Immature natural killer cell (primary cell): ENCODE measurements around the gene RAB3C. TPM values are rescaled to one million over a fixed set of nuclear protein-coding genes. Genes with fewer than 3 reads are reported as not detected.
"Not testable (repeated sequence)": the region's sequence is repeated elsewhere in the genome, so short reads cannot be mapped to it uniquely, and the experiment has no call there.

Experiments
- DNase-seq, 3 donors: peaks; one replicate each; pipeline ENCODE4 v3.0.0; 2022; ENCODE audit warnings: mixed read lengths in 1 of 3
- H3K27ac Mint-ChIP-seq, 6 donors: one replicate each; pipeline ENCODE4 v1.8.0; 2020; ENCODE audit warnings: mixed read lengths in 6 of 6, mild to moderate bottlenecking in 5 of 6, inconsistent platforms in 4 of 6, moderate library complexity in 3 of 6
- H3K27me3 Mint-ChIP-seq, 3 donors: one replicate each; pipeline ENCODE4 v1.8.0; 2020 to 2021; ENCODE audit warnings: low read depth in 3 of 3, mild to moderate bottlenecking in 3 of 3, mixed read lengths in 3 of 3, moderate library complexity in 3 of 3, inconsistent platforms in 1 of 3
- H3K36me3 Mint-ChIP-seq, 3 donors: one replicate each; pipeline ENCODE4 v1.8.0; 2020; ENCODE audit warnings: mixed read lengths in 3 of 3, inconsistent platforms in 2 of 3, mild to moderate bottlenecking in 2 of 3
- H3K4me1 Mint-ChIP-seq, 2 donors: one replicate each; pipeline ENCODE4 v1.8.0; 2020; ENCODE audit warnings: inconsistent platforms in 2 of 2, mild to moderate bottlenecking in 2 of 2, mixed read lengths in 2 of 2, moderate library complexity in 1 of 2
- H3K4me3 Mint-ChIP-seq, 5 donors: one replicate each; pipeline ENCODE4 v1.8.0; 2020; ENCODE audit warnings: mild to moderate bottlenecking in 5 of 5, mixed read lengths in 5 of 5, inconsistent platforms in 3 of 5, moderate library complexity in 3 of 5
- H3K9me3 Mint-ChIP-seq, 6 donors: one replicate each; pipeline ENCODE4 v1.8.0; 2020; ENCODE audit warnings: mild to moderate bottlenecking in 6 of 6, mixed read lengths in 6 of 6, inconsistent platforms in 4 of 6, moderate library complexity in 3 of 6
- polyA plus RNA-seq, 3 donors: library from polyadenylated mRNA; unstranded; fragments of 300-500 nt; fragmentation: Illumina TruSeq; gene quantifications; one replicate each; pipeline ENCODE4 v1.2.3, GENCODE V29; 2021

RAB3C gene, protein sequence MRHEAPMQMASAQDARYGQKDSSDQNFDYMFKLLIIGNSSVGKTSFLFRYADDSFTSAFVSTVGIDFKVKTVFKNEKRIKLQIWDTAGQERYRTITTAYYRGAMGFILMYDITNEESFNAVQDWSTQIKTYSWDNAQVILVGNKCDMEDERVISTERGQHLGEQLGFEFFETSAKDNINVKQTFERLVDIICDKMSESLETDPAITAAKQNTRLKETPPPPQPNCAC
- not detected for polyA plus RNA-seq

DNA sequence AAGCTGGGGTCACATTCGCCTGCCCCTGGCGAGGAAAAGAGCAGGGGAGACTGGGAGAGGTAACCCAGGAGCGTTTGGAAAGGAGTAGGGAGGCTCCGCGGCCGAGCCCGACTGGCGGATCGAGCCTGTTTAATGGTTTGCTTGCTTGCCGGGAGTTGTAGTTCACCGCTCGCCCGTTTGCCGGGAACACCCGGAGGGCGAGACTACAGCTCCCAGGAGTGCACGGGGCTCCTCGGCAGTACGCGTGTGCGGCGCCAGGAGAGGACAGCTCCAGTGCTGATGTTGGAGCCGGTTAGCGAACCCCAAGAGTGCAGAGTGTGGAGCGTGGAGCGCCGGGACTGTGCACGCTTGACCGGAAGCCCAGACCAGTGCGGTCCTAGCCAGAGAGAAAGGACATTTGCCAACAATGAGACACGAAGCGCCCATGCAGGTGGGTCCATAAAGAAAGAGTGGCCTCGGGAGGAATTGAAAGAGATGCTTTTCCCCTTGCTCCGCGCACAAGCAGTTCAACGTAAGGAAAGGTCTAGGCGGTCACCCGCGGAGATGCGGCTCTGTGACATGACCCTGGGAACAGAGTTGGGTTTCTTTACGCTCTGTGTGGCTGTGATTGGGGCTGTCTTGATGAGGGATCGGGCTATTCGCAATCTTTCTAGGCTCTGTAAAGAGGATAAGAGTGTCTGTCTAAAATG lies at the start of gene RAB3C:
RAB3C (plus strand) TSS at position 273 of the 689 bp plus-strand sequence; CDS start at position 407, 134 bp downstream.
- peaks cover 3 to 22% (median 4%) of the 10 kb centered on the region in 6 donors for H3K9me3 Mint-ChIP-seq
- peak within 1 kb of the TSS in 4 of 5 donors; percentile 38 to 67 (median 54) for H3K4me3 Mint-ChIP-seq
- H3K36me3 Mint-ChIP-seq: peaks cover 0 to 4% (median 0%) of the 10 kb centered on the region in 3 donors
- peaks cover 4 to 27% (median 11%) of the 10 kb centered on the region in 3 donors for H3K27me3 Mint-ChIP-seq
- peaks cover 3 to 13% of the 10 kb centered on the region in 2 donors for H3K4me1 Mint-ChIP-seq
- H3K27ac Mint-ChIP-seq: no peak within 1 kb of the TSS
- peak in 2 of 3 donors; percentile 7 to 8 for DNase-seq

DNA sequence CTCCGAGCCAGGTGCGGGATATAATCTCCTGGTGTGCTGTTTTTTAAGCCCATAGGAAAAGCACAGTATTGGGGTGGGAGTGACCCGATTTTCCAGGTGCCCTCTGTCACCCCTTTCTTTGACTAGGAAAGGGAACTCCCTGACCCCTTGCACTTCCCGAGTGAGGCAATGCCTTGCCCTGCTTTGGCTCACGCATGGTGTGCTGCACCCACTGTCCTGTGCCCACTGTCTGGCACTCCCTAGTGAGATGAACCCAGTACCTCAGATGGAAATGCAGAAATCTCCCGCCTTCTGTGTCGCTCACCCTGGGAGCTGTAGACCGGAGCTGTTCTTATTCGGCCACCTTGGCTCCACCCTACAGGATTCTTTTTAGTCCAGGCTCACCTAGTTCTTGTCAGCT lies 40.9 kb upstream of the RAB3C start:
- H3K4me3 Mint-ChIP-seq, H3K27ac Mint-ChIP-seq, H3K27me3 Mint-ChIP-seq, DNase-seq, H3K36me3 Mint-ChIP-seq, H3K4me1 Mint-ChIP-seq: not testable (repeated sequence)
- H3K9me3 Mint-ChIP-seq: peaks cover 4 to 35% (median 9%) of the 10 kb centered on the region in 6 donors

DNA sequence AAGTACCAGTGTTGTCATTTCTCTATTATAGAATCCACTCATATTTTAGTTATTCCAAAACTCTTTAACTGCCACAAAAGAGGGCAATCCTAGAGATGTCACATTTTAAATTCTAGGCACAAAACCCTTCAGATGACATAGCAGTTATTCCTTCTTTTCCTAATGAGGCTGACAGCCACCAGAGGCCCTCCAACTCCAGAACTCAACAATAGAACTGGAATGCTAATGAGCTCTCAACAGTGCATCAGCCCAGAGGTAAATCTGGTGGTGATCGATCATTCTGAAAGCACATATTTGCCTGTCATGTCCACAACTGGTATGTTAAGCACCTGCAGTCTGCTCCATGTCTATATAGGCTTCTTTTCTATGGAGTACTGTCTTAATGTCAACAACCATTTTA lies 40.2 kb upstream of the RAB3C start:
- H3K4me1 Mint-ChIP-seq: no peaks in the 10 kb centered on the region
- DNase-seq: no peak
- no peak overlapping the region for H3K27ac Mint-ChIP-seq
- no peak overlapping the region for H3K4me3 Mint-ChIP-seq
- H3K27me3 Mint-ChIP-seq: peaks cover 0 to 3% (median 0%) of the 10 kb centered on the region in 3 donors
- peaks cover 4 to 34% (median 9%) of the 10 kb centered on the region in 6 donors for H3K9me3 Mint-ChIP-seq
- H3K36me3 Mint-ChIP-seq: no peaks in the 10 kb centered on the region

DNA sequence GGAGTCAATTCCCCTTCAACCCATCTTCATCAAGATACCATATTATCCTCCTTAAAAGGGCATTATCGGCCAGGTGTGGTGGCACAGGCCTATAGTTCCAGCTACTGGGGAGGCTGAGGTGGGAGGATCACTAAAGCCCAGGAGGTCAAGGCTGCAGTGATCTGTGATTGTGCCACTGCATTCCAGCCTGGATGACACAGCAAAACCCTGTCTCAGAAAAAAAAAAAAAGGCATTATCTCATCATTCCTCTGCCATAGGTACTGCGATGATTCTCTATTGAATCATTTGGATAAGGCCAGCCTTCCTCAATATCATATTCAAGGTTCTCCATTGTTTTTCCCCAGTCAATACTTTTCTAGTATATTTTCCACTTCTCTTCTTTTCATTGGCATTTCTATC lies 39.2 kb upstream of the RAB3C start:
- Mint-ChIP-seq H3K9me3 (peaks cover 1 to 31% (median 9%) of the 10 kb centered on the region in 6 donors), H3K27ac (no peak overlapping the region), H3K4me3 (no peak overlapping the region), H3K4me1 (no peaks in the 10 kb centered on the region), H3K36me3 (no peaks in the 10 kb centered on the region), H3K27me3 (peaks cover 0 to 3% (median 0%) of the 10 kb centered on the region in 3 donors)
- no peak for DNase-seq

DNA sequence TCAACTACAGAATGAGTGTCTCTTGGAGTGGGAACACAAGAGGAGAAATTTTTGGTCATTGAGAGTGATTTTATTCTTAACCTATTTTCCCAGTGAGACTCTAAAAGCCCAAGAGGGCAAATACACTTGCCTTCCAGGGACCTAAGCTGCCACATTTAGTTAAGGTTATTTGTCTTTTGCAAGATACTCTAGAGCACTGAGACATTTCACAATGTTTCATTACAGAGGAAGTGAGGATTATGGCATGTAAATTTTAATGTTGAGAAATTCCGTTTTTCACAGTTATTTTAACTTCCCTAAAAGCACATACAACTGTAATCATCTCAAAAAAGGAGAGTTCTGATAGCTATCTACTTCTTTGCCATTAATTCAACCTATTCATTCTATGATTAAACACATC lies 38.7 kb upstream of the RAB3C start:
- H3K9me3 Mint-ChIP-seq: peaks cover 1 to 30% (median 9%) of the 10 kb centered on the region in 6 donors
- DNase-seq: no peak

DNA sequence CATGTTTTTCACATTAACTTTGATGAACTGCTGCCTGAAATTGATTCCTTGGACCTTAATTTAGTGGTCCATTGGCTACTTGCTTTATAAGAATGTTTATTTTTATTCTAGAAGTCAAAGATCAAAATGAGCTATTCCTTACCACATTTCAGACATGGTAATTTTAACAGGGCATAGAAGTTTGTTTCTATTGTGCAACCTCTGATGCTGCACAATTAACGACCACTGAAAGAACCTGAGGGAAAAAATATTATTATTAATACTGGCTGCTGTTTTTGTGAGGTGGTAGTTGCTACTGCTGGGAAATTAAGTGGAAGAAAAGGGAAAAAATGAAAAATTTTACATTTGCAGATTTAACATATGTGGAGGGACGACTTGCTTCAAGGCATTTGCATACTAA lies 37.9 kb upstream of the RAB3C start:
- Mint-ChIP-seq H3K4me3 (no peak overlapping the region), H3K9me3 (peaks cover 0 to 27% (median 9%) of the 10 kb centered on the region in 6 donors), H3K27me3 (peaks cover 0 to 3% (median 0%) of the 10 kb centered on the region in 3 donors), H3K36me3 (no peaks in the 10 kb centered on the region), H3K4me1 (no peaks in the 10 kb centered on the region), H3K27ac (no peak overlapping the region)
- no peak for DNase-seq

More for the DNA sequence above, 38.7 kb upstream of the RAB3C start:
- no peaks in the 10 kb centered on the region for H3K4me1 Mint-ChIP-seq
- H3K27ac Mint-ChIP-seq: no peak overlapping the region
- H3K27me3 Mint-ChIP-seq: peaks cover 0 to 3% (median 0%) of the 10 kb centered on the region in 3 donors
- no peak overlapping the region for H3K4me3 Mint-ChIP-seq
- no peaks in the 10 kb centered on the region for H3K36me3 Mint-ChIP-seq

DNA sequence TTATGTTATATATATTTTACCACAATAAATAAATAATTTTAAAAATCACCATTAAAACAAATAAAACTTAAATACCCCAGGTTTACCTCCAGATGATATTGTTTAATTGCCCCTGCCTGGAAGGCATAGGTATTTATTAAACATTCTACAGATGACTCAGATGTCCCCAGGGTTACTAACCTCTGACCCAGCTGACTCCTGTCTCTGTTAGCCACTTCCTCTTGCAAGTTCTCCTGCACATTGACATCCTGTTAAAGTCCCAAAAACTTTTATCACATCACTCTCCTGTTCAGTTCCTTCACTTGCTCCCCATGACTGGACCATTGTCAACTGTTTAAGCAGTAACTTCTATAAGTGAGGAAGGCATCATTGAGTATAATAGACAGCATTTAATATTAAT lies 37.0 kb upstream of the RAB3C start:
- peaks cover 0 to 3% (median 0%) of the 10 kb centered on the region in 3 donors for H3K27me3 Mint-ChIP-seq
- no peak overlapping the region for H3K4me3 Mint-ChIP-seq
- H3K27ac Mint-ChIP-seq: no peak overlapping the region
- DNase-seq: no peak
- peaks cover 0 to 25% (median 7%) of the 10 kb centered on the region in 6 donors for H3K9me3 Mint-ChIP-seq
- no peaks in the 10 kb centered on the region for H3K4me1 Mint-ChIP-seq
- H3K36me3 Mint-ChIP-seq: no peaks in the 10 kb centered on the region

DNA sequence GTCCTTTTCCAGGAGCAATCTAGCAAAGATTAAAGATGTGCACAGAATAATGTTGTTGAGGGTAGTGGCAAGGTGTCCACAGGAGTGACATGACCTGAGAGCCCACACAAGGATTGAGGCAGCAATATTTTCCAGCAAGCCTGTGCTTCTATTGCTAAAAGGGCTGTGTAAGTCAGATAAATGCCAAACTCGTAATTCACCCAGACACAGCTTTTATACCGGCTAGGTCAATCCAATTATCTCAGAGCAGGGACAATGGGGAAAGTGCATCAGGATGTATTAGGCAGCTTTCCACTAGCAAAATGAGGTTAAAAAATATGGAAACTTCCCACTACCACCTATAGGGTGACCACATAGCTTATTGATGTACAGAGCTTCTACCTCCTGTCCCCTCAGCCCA lies 34.8 kb upstream of the RAB3C start:
- H3K36me3 Mint-ChIP-seq: no peaks in the 10 kb centered on the region
- H3K27me3 Mint-ChIP-seq: peaks cover 0 to under 1% (median 0%) of the 10 kb centered on the region in 3 donors
- no peaks in the 10 kb centered on the region for H3K4me1 Mint-ChIP-seq
- H3K9me3 Mint-ChIP-seq: peaks cover 2 to 17% (median 2%) of the 10 kb centered on the region in 6 donors
- no peak overlapping the region for H3K27ac Mint-ChIP-seq
- no peak overlapping the region for H3K4me3 Mint-ChIP-seq
- DNase-seq: no peak

DNA sequence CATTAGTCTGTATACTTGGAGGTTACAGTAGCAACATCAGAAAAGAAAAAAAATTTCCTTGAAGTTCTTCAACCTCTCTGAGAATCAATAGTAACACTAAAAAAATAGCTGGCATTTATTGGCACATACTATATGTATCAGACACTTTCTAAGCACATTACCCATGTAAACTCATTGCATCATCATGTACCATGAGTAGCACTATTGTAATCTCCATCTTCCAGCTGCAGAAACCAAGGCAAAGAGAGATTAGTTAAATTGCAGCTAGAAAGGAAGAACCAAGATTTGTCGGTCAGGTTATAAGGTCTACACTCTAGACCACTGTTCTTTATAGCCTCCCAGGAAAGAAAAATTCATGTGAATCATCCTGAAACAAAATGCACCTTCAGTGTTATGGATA lies 31.4 kb upstream of the RAB3C start:
- H3K27ac Mint-ChIP-seq: no peak overlapping the region
- no peaks in the 10 kb centered on the region for H3K4me1 Mint-ChIP-seq
- no peak for DNase-seq
- no peaks in the 10 kb centered on the region for H3K36me3 Mint-ChIP-seq
- H3K27me3 Mint-ChIP-seq: no peaks in the 10 kb centered on the region
- H3K9me3 Mint-ChIP-seq: peaks cover 0 to 5% (median under 1%) of the 10 kb centered on the region in 6 donors
- no peak overlapping the region for H3K4me3 Mint-ChIP-seq

DNA sequence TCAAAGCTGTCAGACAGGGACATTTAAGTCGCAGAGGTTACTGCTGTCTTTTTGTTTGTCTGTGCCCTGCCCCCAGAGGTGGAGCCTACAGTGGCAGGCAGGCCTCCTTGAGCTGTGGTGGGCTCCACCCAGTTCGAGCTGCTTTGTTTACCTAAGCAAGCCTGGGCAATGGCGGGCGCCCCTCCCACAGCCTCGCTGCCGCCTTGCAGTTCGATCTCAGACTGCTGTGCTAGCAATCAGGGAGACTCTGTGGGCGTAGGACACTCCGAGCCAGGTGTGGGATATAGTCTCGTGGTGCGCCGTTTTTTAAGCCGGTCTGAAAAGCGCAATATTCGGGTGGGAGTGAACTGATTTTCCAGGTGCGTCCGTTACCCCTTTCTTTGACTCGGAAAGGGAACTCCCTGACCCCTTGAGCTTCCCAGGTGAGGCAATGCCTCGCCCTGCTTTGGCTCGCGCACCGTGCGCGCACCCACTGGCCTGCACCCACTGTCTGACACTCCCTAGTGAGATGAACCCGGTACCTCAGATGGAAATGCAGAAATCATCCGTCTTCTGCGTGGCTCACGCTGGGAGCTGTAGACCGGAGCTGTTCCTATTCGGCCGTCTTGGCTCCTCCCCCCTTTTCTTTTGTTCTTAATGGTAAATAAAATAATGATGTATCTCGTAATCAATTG lies 25.1 kb upstream of the RAB3C start:
- not testable (repeated sequence) for H3K4me1 Mint-ChIP-seq, H3K4me3 Mint-ChIP-seq, H3K27ac Mint-ChIP-seq, H3K27me3 Mint-ChIP-seq, H3K36me3 Mint-ChIP-seq, DNase-seq
- H3K9me3 Mint-ChIP-seq: peaks cover 0 to 12% (median 6%) of the 10 kb centered on the region in 6 donors

DNA sequence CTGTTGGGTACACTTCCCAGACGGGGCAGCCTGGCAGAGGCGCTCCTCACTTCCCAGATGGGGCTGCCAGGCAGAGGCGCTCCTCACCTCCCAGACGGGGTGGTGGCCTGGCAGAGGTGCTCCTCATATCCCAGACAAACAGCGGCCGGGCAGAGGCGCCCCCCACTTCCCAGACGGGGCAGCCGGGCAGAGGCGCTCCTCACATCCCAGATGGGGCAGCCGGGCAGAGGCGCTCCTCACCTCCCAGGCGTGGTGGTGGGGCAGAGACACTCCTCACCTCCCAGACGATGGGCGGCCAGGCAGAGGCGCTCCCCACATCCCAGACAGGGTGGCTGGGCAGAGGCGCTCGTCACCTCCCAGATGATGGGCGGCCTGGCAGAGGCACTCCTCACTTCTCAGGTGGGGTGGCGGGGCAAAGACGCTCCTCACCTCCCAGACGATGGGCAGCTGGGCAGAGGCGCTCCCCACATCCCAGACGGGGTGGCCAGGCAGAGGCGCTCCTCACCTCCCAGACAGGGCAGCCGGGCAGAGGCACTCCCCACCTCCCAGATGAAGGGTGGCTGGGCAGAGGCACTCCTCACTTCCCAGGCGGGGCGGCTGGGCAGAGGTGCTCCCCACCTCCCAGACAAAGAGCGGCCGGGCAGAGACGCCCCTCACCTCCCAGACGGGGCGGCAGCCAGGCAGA lies 19.7 kb upstream of the RAB3C start:
- DNase-seq: not testable (repeated sequence)

DNA sequence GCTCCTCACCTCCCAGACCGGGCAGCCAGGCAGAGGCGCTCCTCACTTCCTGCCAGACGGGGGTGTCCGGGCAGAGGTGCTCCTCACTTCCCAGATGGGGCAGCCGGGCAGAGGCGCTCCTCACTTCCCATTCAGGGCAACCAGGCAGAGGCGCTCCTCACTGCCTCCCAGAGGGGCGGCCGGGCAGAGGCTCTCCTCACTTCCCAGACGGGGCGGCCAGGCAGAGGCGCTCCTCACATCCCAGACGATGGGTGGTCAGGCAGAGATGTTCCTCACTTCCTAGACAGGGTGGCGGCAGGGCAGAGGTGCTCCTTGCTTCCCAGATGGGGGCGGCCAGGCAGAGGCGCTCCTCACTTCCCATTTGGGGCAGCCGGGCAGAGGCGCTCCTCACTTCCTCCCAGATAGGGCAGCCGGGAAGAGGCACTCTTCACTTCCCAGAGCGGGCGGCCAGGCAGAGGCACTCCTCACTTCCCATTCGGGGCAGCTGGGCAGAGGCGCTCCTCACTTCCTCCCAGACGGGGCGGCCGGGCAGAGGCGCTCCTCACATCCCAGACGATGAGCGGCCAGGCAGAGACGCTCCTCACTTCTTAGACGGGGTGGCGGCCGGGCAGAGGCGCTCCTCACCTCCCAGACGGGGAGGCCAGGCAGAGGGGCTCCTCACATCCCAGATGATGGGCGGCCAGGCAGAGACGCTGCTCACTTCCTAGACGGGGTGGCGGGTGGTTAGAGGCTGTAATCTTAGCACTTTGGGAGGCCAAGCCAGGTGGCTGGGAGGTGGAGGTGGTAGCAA lies 18.6 kb upstream of the RAB3C start:
- not testable (repeated sequence) for H3K27me3 Mint-ChIP-seq, H3K4me1 Mint-ChIP-seq, H3K27ac Mint-ChIP-seq, H3K36me3 Mint-ChIP-seq, H3K4me3 Mint-ChIP-seq, H3K9me3 Mint-ChIP-seq, DNase-seq

More for the DNA sequence above, 19.7 kb upstream of the RAB3C start:
- not testable (repeated sequence) for H3K36me3 Mint-ChIP-seq, H3K4me3 Mint-ChIP-seq, H3K4me1 Mint-ChIP-seq, H3K27me3 Mint-ChIP-seq, H3K27ac Mint-ChIP-seq
- peaks cover 0 to 10% (median 4%) of the 10 kb centered on the region in 6 donors for H3K9me3 Mint-ChIP-seq

DNA sequence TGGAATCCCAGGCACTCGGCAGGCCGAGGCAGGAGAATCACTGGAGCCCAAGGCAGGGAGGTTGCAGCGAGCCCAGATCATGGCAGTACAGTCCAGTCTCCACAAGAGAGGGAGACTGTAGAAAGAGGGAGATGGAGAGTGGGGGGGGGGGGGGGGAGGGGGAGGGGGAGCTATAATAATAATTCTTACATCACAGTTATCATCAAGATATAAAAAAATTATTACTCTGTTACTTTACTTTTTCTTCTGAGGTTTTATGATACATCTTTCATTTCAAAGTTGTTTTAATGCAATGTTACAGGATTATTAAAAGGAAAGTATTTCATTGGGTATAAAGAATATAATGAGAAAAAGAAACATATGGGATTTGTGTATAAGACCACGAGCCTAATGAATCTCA lies 17.8 kb upstream of the RAB3C start:
- Mint-ChIP-seq H3K4me3 (no peak overlapping the region), H3K27ac (no peak overlapping the region), H3K36me3 (no peaks in the 10 kb centered on the region), H3K4me1 (no peaks in the 10 kb centered on the region), H3K9me3 (peaks cover 0 to 5% (median 1%) of the 10 kb centered on the region in 6 donors), H3K27me3 (no peaks in the 10 kb centered on the region)
- DNase-seq: no peak
